ENCODE results near the gene CALHM6.

Gene CALHM6

DNA sequence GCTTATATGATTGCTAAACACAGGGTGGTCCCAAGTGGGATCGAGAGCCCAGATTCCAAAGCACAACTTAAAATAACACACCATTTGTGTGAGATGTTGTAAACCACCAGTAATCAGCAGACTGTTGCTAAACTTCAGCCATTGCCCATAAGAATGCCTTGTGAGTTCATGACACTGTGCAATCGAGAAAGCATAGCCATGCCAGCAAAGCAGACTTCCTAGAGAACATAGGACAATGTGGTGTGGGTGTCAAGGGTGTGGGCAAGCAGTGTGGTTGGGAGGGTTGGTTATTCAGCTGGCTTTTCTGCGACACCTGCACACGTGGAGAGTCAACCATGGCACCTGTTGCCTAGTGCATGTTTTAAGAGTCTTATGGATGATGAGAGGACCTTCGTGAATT, 16.1 kb upstream of the CALHM6 start:
- peak; percentile 52 for DNase-seq (ENCODE audit: low read depth)

GRCh38 chr6:116446399-116446798, 14.8 kb upstream of the CALHM6 start:
- H3K4me3 ChIP-seq (ENCODE audit: low read length), result no peak overlapping the region
- DNase-seq (ENCODE audit: low read depth), result peak; percentile 63
- no peak for TF ChIP-seq CTCF (conservative IDR thresholded peaks at IDR 0.05; ENCODE audit: low read length)

More for the DNA sequence above, 16.1 kb upstream of the CALHM6 start:
- H3K4me3 ChIP-seq (ENCODE audit: low read length), result no peak overlapping the region
- no peak for TF ChIP-seq CTCF (conservative IDR thresholded peaks at IDR 0.05; ENCODE audit: low read length)

- no peak overlapping the region for H3K4me3 ChIP-seq (ENCODE audit: low read length)
- no peak for TF ChIP-seq CTCF (conservative IDR thresholded peaks at IDR 0.05; ENCODE audit: low read length)
- DNase-seq (ENCODE audit: low read depth), result no peak
These were observed 14.1 kb upstream of the CALHM6 start for GRCh38 chr6:116447052-116447451.

DNA sequence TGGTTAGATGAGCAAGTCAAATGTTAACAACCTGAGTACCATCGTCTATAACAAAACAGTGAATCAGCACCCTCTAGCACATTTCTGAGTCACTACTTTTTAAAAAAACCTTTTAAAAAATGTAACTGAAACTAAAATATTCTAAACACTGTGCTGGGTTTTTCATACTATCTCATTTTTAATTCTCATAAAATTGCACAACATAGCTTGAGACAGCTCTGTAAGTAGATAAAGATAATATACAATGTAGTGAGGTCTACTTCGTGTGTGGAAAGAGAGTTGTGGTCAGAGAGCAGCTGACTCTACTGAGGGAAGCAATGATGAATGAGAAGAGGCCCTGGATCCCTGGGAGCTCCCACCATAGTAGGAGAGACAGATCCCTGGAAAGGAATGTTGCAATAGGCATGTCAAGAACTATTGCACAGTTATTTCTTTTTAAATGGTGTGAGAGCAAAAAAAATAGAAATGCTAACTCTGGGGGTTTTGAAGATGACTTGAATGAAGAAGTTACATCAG, 13.6 kb upstream of the CALHM6 start:
- peak; percentile 99 for DNase-seq (ENCODE audit: low read depth)
- H3K4me3 ChIP-seq (ENCODE audit: low read length), result no peak overlapping the region
- TF ChIP-seq CTCF (conservative IDR thresholded peaks at IDR 0.05; ENCODE audit: low read length), result peak; percentile 11; the same call in 1 of the 2 replicates

GRCh38 chr6:116449565-116449964, 11.6 kb upstream of the CALHM6 start:
- no peak for DNase-seq (ENCODE audit: low read depth)
- H3K4me3 ChIP-seq (ENCODE audit: low read length), result no peak overlapping the region
- TF ChIP-seq CTCF (conservative IDR thresholded peaks at IDR 0.05; ENCODE audit: low read length), result no peak

- H3K4me3 ChIP-seq (ENCODE audit: low read length), result no peak overlapping the region
- DNase-seq (ENCODE audit: low read depth), result no peak
- TF ChIP-seq CTCF (conservative IDR thresholded peaks at IDR 0.05; ENCODE audit: low read length), result no peak
These were observed 10.9 kb upstream of the CALHM6 start for GRCh38 chr6:116450185-116450710.
